SK-N-SH (cell line): Measurements from ENCODE around the gene CD6. TPM values are rescaled to one million over a fixed set of nuclear protein-coding genes. Genes with fewer than 3 reads are reported as not detected.

Experiments used
- CTCF ChIA-PET: fragments of 300-600, 350-600 bp; formaldehyde crosslinking; extraction: SDS; loops from one replicate; lab custom pipeline; 2021; lab: Yijun Ruan, JAX
- POLR2A ChIA-PET: fragments of 350-600 bp; sonication (Branson Sonifier 250); formaldehyde crosslinking; extraction: SDS; loops from one replicate; lab custom pipeline; 2020; ENCODE audit warnings: antibody characterized with exemption, inconsistent platforms; lab: Yijun Ruan, JAX
- DNase-seq: peaks from one replicate; pipeline ENCODE4 v3.0.0; 2012
- H2AFZ ChIP-seq: fragments of 200-600 bp; sonication (generic); 2 replicates; pipeline ENCODE4 v1.8.1; 2016; ENCODE audit warnings: antibody characterized with exemption, mild to moderate bottlenecking, low read depth
- H3F3A ChIP-seq: fragments of 200-600 bp; sonication (generic); replicated peaks from 2 replicates; pipeline ENCODE3; 2016; ENCODE audit warnings: antibody characterized with exemption, mild to moderate bottlenecking; ENCODE audit not compliant: insufficient read depth
- H3K27ac ChIP-seq, 2 experiments: fragments of 200-500 bp in 1 of 2; fragments of 200-600 bp in 1 of 2; sonication (Bioruptor generic) in 1 of 2; sonication (generic), shearing (Covaris generic) in 1 of 2; 2 replicates each; pipeline versions ENCODE4 v1.5.1 to v1.6.1; 2014 to 2016; ENCODE audit warnings: low read depth in 2 of 2, inconsistent platforms in 1 of 2, low read length in 1 of 2, mild to moderate bottlenecking in 1 of 2, mixed read lengths in 1 of 2
- H3K27me3 ChIP-seq: fragments of 200-600 bp; sonication (generic), shearing (Covaris generic); 2 replicates; pipeline ENCODE4 v1.6.1; 2016; ENCODE audit warnings: mixed run types; ENCODE audit not compliant: insufficient read depth
- H3K36me3 ChIP-seq, 2 experiments: fragments of 200-500 bp in 1 of 2; fragments of 200-600 bp in 1 of 2; sonication (Bioruptor generic) in 1 of 2; sonication (generic) in 1 of 2; replicated peaks in 1 of 2; 2 replicates each; pipeline versions ENCODE3 to v1.5.1; 2014 to 2016; ENCODE audit warnings: low read length in 1 of 2, mild to moderate bottlenecking in 1 of 2; ENCODE audit not compliant: insufficient read depth in 2 of 2, control insufficient read depth in 1 of 2
- H3K4me1 ChIP-seq, 2 experiments: fragments of 200-500 bp in 1 of 2; fragments of 200-600 bp in 1 of 2; sonication (Bioruptor generic) in 1 of 2; sonication (generic), shearing (Covaris generic) in 1 of 2; 2 replicates each; pipeline versions ENCODE4 v1.5.1 to v1.6.1; 2014 to 2016; ENCODE audit warnings: low read depth in 1 of 2, low read length in 1 of 2, mixed run types in 1 of 2; ENCODE audit not compliant: insufficient read depth in 2 of 2, control insufficient read depth in 1 of 2
- H3K4me2 ChIP-seq: fragments of 200-600 bp; sonication (generic), shearing (Covaris generic); 2 replicates; pipeline ENCODE4 v1.6.1; 2017; ENCODE audit warnings: mixed run types
- H3K4me3 ChIP-seq, 2 experiments: fragments of 200-500 bp in 1 of 2; fragments of 200-600 bp in 1 of 2; sonication (Bioruptor generic) in 1 of 2; sonication (generic), shearing (Covaris generic) in 1 of 2; 2 replicates each; pipeline versions ENCODE4 v1.5.1 to v1.8.1; 2014 to 2016; ENCODE audit warnings: low read depth in 2 of 2, inconsistent platforms in 1 of 2, low read length in 1 of 2, mild to moderate bottlenecking in 1 of 2, mixed read lengths in 1 of 2, moderate library complexity in 1 of 2
- H3K79me2 ChIP-seq: fragments of 200-600 bp; sonication (generic); 2 replicates; pipeline ENCODE4 v1.8.1; 2017; ENCODE audit warnings: mild to moderate bottlenecking; ENCODE audit not compliant: insufficient read depth
- H3K9ac ChIP-seq: fragments of 200-600 bp; sonication (generic); 2 replicates; pipeline ENCODE4 v1.6.1; 2017; ENCODE audit warnings: mixed run types
- H3K9me2 ChIP-seq: fragments of 200-600 bp; sonication (generic); 2 replicates; pipeline ENCODE4 v1.6.1; 2017; ENCODE audit warnings: mixed run types
- H3K9me3 ChIP-seq: fragments of 200-600 bp; sonication (generic); 2 replicates; pipeline ENCODE4 v1.6.1; 2017; ENCODE audit warnings: mixed run types, mild to moderate bottlenecking, moderate library complexity
- H4K20me1 ChIP-seq: fragments of 200-600 bp; sonication (generic); 2 replicates; pipeline ENCODE4 v1.6.1; 2017; ENCODE audit warnings: mild to moderate bottlenecking, mixed run types; ENCODE audit not compliant: insufficient read depth
- ELF1 ChIP-seq: IDR thresholded peaks from 2 replicates; pipeline ENCODE4 v1.4.0; 2012
- EZH2phosphoT487 ChIP-seq: fragments of 200-600 bp; sonication (generic); IDR thresholded peaks from 2 replicates; pipeline ENCODE4 v1.6.1; 2017; ENCODE audit warnings: low read depth, mixed run types, mild to moderate bottlenecking, antibody characterized with exemption, moderate library complexity, borderline replicate concordance
- FOXJ3 ChIP-seq: sonication (generic); formaldehyde crosslinking; IDR thresholded peaks from 2 replicates; pipeline ENCODE4 v1.5.1; 2020; ENCODE audit warnings: mild to moderate bottlenecking, missing genetic modification reagents
- FOXM1 ChIP-seq: IDR thresholded peaks from 2 replicates; pipeline ENCODE4 v1.4.0; 2012; ENCODE audit warnings: low read depth, mild to moderate bottlenecking
- GABPA ChIP-seq: IDR thresholded peaks from 2 replicates; pipeline ENCODE4 v1.4.0; 2012; ENCODE audit warnings: low read depth, mild to moderate bottlenecking
- JUND ChIP-seq: IDR thresholded peaks from 2 replicates; pipeline ENCODE4 v1.4.0; 2012
- NFIC ChIP-seq: IDR thresholded peaks from 2 replicates; pipeline ENCODE4 v1.4.0; 2012; ENCODE audit warnings: borderline replicate concordance
- RCOR1 ChIP-seq: fragments of 150-350 bp; IDR thresholded peaks from 2 replicates; pipeline ENCODE4 v1.6.1; 2017; ENCODE audit warnings: antibody characterized with exemption, low read length
- RFX5 ChIP-seq: IDR thresholded peaks from 2 replicates; pipeline ENCODE4 v1.6.1; 2012; ENCODE audit warnings: mild to moderate bottlenecking, improper control_type of control experiment, low read length
- RXRA ChIP-seq: IDR thresholded peaks from 2 replicates; pipeline ENCODE4 v1.4.0; 2012; ENCODE audit warnings: low read depth, mild to moderate bottlenecking, borderline replicate concordance
- SMC3 ChIP-seq: IDR thresholded peaks from 2 replicates; pipeline ENCODE4 v1.6.1; 2012; ENCODE audit warnings: low read depth, low read length, improper control_type of control experiment
- TCF12 ChIP-seq: IDR thresholded peaks from 2 replicates; pipeline ENCODE4 v1.4.0; 2012
- TEAD4 ChIP-seq: IDR thresholded peaks from 2 replicates; pipeline ENCODE4 v1.4.0; 2012; ENCODE audit warnings: mild to moderate bottlenecking, borderline replicate concordance; ENCODE audit not compliant: insufficient read depth
- WGBS: methylation state at CpG from one replicate; pipeline ENCODE4 v1.1.6; 2017; ENCODE audit warnings: low lambda C conversion rate; 5-methylcytosine and 5-hydroxymethylcytosine counted together
- polyA plus RNA-seq, 3 experiments: library from polyadenylated mRNA; depleted of rRNA; stranded (reverse); fragments of >200 nt; gene quantifications; 2 replicates each; pipeline ENCODE4 v1.2.3, GENCODE V29; 2012
- TF ChIP-seq, protein P1 (sequence below): fragments of 200-600 bp; sonication (generic); IDR thresholded peaks from 2 replicates; pipeline ENCODE4 v1.6.1; 2017; ENCODE audit warnings: antibody characterized with exemption, mild to moderate bottlenecking, moderate library complexity
- TF ChIP-seq, protein P2 (sequence below): IDR thresholded peaks from 2 replicates; pipeline ENCODE4 v1.4.0; 2012; ENCODE audit warnings: low read depth
- TF ChIP-seq, protein P3 (sequence below): IDR thresholded peaks from 2 replicates; pipeline ENCODE4 v1.6.1; 2012; ENCODE audit warnings: mild to moderate bottlenecking, low read depth, low read length, moderate library complexity
- TF ChIP-seq, protein P4 (sequence below): IDR thresholded peaks from 2 replicates; pipeline ENCODE4 v1.4.0; 2012; ENCODE audit warnings: low read depth, borderline replicate concordance

Gene CD6
- polyA plus RNA-seq, 1 of the 3 experiments (the other 2 are of a cell fraction), result not detected

DNA sequence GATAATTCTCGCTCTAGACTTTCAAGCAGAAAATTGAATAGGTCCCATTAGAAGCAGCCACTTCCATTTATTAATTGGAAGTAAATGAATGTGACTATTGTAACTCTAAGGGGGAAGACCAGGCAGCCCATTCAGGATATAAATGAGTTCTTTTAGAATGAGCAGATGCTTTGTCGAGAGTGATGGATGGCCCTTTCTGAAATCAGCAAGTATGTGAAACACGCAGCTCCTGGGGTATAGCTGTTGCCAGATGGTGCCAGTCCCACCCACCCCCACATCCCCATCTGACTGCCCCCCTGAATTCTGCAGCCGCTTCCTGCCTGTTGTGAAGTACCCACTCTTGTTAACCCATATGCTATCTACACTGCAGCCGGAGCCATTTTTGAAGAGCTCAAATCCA, 23.2 kb upstream of the CD6 start:
- ChIA-PET CTCF (no interaction called here), POLR2A (no interaction called here)
- Histone ChIP-seq H3K36me3 (no peaks in the 10 kb centered on the region), H3F3A (no peaks in the 10 kb centered on the region), H3K27me3 (no peaks in the 10 kb centered on the region), H3K9me2 (no peaks in the 10 kb centered on the region), H3K27ac (no peak overlapping the region), H3K4me2 (no peak overlapping the region), H4K20me1 (no peaks in the 10 kb centered on the region), H3K79me2 (no peaks in the 10 kb centered on the region), H3K9ac (no peak overlapping the region), H3K4me1 (no peaks in the 10 kb centered on the region), H2AFZ (no peak overlapping the region), H3K9me3 (no peaks in the 10 kb centered on the region), H3K4me3 (no peak overlapping the region)
- no peak for DNase-seq
- TF ChIP-seq RXRA (no peak), RFX5 (no peak), ELF1 (no peak), EZH2phosphoT487 (no peak), NFIC (no peak), FOXM1 (no peak), FOXJ3 (CRISPR knock-in tag) (no peak), JUND (no peak), TEAD4 (no peak), GABPA (no peak), RCOR1 (no peak), SMC3 (no peak), TCF12 (no peak)
- TF ChIP-seq, protein P1, sequence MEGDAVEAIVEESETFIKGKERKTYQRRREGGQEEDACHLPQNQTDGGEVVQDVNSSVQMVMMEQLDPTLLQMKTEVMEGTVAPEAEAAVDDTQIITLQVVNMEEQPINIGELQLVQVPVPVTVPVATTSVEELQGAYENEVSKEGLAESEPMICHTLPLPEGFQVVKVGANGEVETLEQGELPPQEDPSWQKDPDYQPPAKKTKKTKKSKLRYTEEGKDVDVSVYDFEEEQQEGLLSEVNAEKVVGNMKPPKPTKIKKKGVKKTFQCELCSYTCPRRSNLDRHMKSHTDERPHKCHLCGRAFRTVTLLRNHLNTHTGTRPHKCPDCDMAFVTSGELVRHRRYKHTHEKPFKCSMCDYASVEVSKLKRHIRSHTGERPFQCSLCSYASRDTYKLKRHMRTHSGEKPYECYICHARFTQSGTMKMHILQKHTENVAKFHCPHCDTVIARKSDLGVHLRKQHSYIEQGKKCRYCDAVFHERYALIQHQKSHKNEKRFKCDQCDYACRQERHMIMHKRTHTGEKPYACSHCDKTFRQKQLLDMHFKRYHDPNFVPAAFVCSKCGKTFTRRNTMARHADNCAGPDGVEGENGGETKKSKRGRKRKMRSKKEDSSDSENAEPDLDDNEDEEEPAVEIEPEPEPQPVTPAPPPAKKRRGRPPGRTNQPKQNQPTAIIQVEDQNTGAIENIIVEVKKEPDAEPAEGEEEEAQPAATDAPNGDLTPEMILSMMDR, result no peak
- TF ChIP-seq, protein P2, sequence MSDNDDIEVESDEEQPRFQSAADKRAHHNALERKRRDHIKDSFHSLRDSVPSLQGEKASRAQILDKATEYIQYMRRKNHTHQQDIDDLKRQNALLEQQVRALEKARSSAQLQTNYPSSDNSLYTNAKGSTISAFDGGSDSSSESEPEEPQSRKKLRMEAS, result no peak
- TF ChIP-seq, protein P3, sequence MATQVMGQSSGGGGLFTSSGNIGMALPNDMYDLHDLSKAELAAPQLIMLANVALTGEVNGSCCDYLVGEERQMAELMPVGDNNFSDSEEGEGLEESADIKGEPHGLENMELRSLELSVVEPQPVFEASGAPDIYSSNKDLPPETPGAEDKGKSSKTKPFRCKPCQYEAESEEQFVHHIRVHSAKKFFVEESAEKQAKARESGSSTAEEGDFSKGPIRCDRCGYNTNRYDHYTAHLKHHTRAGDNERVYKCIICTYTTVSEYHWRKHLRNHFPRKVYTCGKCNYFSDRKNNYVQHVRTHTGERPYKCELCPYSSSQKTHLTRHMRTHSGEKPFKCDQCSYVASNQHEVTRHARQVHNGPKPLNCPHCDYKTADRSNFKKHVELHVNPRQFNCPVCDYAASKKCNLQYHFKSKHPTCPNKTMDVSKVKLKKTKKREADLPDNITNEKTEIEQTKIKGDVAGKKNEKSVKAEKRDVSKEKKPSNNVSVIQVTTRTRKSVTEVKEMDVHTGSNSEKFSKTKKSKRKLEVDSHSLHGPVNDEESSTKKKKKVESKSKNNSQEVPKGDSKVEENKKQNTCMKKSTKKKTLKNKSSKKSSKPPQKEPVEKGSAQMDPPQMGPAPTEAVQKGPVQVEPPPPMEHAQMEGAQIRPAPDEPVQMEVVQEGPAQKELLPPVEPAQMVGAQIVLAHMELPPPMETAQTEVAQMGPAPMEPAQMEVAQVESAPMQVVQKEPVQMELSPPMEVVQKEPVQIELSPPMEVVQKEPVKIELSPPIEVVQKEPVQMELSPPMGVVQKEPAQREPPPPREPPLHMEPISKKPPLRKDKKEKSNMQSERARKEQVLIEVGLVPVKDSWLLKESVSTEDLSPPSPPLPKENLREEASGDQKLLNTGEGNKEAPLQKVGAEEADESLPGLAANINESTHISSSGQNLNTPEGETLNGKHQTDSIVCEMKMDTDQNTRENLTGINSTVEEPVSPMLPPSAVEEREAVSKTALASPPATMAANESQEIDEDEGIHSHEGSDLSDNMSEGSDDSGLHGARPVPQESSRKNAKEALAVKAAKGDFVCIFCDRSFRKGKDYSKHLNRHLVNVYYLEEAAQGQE, result no peak
- TF ChIP-seq, protein P4, sequence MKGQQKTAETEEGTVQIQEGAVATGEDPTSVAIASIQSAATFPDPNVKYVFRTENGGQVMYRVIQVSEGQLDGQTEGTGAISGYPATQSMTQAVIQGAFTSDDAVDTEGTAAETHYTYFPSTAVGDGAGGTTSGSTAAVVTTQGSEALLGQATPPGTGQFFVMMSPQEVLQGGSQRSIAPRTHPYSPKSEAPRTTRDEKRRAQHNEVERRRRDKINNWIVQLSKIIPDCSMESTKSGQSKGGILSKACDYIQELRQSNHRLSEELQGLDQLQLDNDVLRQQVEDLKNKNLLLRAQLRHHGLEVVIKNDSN, result no peak
- WGBS, result 64% methylated on average over 4 of the region's 5 CpGs
